Suprapubic skin (tissue), 3 donors: ENCODE measurements around the gene TBC1D22A.

ENCODE experiments used
- POLR2A ChIP-seq, 2 donors: fragments of 450-650 bp; IDR thresholded peaks; one replicate each; pipeline ENCODE4 v1.6.1; 2017; ENCODE audit warnings: antibody characterized with exemption in 2 of 2, mild to moderate bottlenecking in 2 of 2, moderate library complexity in 2 of 2
- TF ChIP-seq, protein P1 (sequence below), 2 donors: fragments of 200-600 bp in 1 of 2; fragments of 450-650 bp in 1 of 2; sonication (generic) in 1 of 2; IDR thresholded peaks; one replicate each; pipeline ENCODE4 v1.5.1; 2016 to 2019; ENCODE audit warnings: antibody characterized with exemption in 2 of 2, mild to moderate bottlenecking in 1 of 2, moderate library complexity in 1 of 2

DNA sequence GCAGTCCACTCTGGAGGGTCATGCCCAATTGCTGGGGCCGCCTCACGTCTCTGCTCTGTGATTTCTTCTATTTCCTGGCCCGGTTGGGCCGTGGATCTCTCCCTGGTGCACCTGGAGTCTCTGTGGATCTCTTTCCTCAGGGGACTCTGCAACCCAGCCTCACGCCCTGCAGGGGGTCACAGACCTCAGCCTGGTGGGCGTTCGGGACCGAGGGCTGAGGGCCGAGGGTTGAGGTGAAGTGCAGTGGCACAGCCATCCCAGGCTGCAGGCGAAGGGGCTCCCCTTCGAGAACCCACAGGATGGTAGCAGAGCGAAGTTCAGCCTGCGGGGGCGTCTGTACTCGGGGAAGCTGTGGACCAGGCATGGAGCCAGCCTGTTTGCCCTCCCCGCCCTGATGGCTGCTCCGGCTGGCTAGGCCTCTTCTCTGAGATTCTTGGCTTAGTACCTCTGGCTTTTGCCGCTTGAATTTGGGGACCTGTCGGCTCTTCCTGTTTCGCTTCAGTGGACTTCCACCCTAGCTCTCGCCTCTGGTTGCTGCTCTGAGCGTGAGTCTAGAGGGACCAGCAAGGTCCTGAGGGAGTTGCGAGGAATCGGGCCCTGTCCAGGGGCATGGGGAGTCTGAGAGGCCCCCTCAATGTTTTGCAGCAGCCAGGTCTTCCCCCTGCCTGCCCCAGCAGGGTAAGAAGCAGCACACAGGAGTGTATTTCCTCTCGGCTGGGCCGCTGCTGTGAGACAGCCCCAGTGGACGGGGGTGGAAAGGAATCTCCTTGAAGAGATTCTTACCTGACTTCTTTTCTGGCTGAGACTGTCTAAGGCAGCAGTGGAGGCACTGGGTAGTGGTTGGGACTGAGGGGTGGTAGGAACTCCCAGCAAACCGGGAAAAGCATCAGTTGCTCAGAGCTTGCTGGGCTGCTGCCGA is 140.8 kb downstream of the TBC1D22A start:
- TF ChIP-seq, protein P1, sequence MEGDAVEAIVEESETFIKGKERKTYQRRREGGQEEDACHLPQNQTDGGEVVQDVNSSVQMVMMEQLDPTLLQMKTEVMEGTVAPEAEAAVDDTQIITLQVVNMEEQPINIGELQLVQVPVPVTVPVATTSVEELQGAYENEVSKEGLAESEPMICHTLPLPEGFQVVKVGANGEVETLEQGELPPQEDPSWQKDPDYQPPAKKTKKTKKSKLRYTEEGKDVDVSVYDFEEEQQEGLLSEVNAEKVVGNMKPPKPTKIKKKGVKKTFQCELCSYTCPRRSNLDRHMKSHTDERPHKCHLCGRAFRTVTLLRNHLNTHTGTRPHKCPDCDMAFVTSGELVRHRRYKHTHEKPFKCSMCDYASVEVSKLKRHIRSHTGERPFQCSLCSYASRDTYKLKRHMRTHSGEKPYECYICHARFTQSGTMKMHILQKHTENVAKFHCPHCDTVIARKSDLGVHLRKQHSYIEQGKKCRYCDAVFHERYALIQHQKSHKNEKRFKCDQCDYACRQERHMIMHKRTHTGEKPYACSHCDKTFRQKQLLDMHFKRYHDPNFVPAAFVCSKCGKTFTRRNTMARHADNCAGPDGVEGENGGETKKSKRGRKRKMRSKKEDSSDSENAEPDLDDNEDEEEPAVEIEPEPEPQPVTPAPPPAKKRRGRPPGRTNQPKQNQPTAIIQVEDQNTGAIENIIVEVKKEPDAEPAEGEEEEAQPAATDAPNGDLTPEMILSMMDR (IDR thresholded peaks at IDR 0.05) = no peak
- no peak for TF ChIP-seq POLR2A (IDR thresholded peaks at IDR 0.05)
